ENCODE data around the gene BPI. TPM values are rescaled to one million over a fixed set of nuclear protein-coding genes. Genes with fewer than 3 reads are reported as not detected.

BPI gene
- total RNA-seq, 2 experiments from 2014 or later, result not detected

DNA sequence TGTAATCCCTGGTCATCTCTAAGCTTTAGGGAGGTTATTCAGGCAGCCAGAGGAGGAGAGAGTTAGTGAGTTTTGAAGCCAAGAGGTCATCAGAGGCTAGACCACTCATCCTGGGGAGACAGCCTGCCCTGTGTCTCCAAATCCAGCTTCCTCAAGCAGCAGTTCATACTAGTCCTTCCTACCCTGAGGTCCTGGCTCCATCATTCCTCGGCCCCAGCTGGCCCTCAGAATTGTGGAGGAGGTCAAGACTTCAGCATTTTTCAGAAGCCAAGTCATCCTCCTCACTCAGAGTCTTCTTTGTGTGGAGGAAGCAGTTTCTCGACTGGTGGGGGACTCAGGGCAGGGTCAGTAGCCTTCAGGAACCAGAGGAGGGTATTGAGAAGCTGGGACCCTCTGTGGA is 31.0 kb upstream of the BPI start:
- ChIA-PET CTCF (ENCODE audit: unreplicated experiment) (no interaction called here), POLR2A (no interaction called here)
- Histone ChIP-seq H3K4me3 (ENCODE audit: low read depth, low read length, poor library complexity, severe bottlenecking) (no peak overlapping the region), H3K9me2 (ENCODE audit: insufficient read depth, low read length) (no peaks in the 10 kb centered on the region), H3K9me3 (ENCODE audit: low read length) (no peaks in the 10 kb centered on the region), H3K27ac (ENCODE audit: low read depth, low read length, poor library complexity, severe bottlenecking) (no peak overlapping the region), H4K20me1 (ENCODE audit: insufficient read depth, low read length) (no peaks in the 10 kb centered on the region), H3K79me2 (ENCODE audit: insufficient read depth, low read depth, low read length) (no peaks in the 10 kb centered on the region), H3K4me1 (ENCODE audit: insufficient read depth, low read length, poor library complexity, severe bottlenecking) (no peaks in the 10 kb centered on the region), H2AFZ (ENCODE audit: low read length) (no peak overlapping the region), H3K36me3 (ENCODE audit: insufficient read depth, low read length) (no peaks in the 10 kb centered on the region), H3K4me2 (ENCODE audit: low read length) (no peak overlapping the region)
- no TSS peak for BruUV-seq (replicated peaks)
- TF ChIP-seq, protein P1, sequence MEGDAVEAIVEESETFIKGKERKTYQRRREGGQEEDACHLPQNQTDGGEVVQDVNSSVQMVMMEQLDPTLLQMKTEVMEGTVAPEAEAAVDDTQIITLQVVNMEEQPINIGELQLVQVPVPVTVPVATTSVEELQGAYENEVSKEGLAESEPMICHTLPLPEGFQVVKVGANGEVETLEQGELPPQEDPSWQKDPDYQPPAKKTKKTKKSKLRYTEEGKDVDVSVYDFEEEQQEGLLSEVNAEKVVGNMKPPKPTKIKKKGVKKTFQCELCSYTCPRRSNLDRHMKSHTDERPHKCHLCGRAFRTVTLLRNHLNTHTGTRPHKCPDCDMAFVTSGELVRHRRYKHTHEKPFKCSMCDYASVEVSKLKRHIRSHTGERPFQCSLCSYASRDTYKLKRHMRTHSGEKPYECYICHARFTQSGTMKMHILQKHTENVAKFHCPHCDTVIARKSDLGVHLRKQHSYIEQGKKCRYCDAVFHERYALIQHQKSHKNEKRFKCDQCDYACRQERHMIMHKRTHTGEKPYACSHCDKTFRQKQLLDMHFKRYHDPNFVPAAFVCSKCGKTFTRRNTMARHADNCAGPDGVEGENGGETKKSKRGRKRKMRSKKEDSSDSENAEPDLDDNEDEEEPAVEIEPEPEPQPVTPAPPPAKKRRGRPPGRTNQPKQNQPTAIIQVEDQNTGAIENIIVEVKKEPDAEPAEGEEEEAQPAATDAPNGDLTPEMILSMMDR (conservative IDR thresholded peaks at IDR 0.05; ENCODE audit: low read length), result no peak
- no peak for TF ChIP-seq EZH2phosphoT487 (IDR thresholded peaks at IDR 0.05; ENCODE audit: borderline replicate concordance, low read depth, low read length)
- intact Hi-C loops (cut with micrococcal nuclease; ENCODE audit: unreplicated experiment), result no loop called here
- DNase-seq (ENCODE audit: low spot score), result no peak

- H3K4me2 ChIP-seq (ENCODE audit: low read length), result no peak overlapping the region
- BruUV-seq (replicated peaks), result no TSS peak
- no peaks in the 10 kb centered on the region for H3K79me2 ChIP-seq (ENCODE audit: insufficient read depth, low read depth, low read length)
- no peaks in the 10 kb centered on the region for H3K9me2 ChIP-seq (ENCODE audit: insufficient read depth, low read length)
- POLR2A ChIA-PET, result interaction anchor here (0.6 kb wide), 1 partner anchor 77 kb away, joined by 5 read pairs; no protein-coding TSS in a partner anchor
- no peak overlapping the region for H2AFZ ChIP-seq (ENCODE audit: low read length)
- no peak for DNase-seq (ENCODE audit: low spot score)
- no peak overlapping the region for H3K4me3 ChIP-seq (ENCODE audit: low read depth, low read length, poor library complexity, severe bottlenecking)
- H4K20me1 ChIP-seq (ENCODE audit: insufficient read depth, low read length), result no peaks in the 10 kb centered on the region
- CTCF ChIA-PET (ENCODE audit: unreplicated experiment), result no interaction called here
- intact Hi-C loops (cut with micrococcal nuclease; ENCODE audit: unreplicated experiment), result no loop called here
- no peaks in the 10 kb centered on the region for H3K4me1 ChIP-seq (ENCODE audit: insufficient read depth, low read length, poor library complexity, severe bottlenecking)
- H3K36me3 ChIP-seq (ENCODE audit: insufficient read depth, low read length), result no peaks in the 10 kb centered on the region
- TF ChIP-seq, protein P1 (conservative IDR thresholded peaks at IDR 0.05; ENCODE audit: low read length), result no peak
- no peak for TF ChIP-seq EZH2phosphoT487 (IDR thresholded peaks at IDR 0.05; ENCODE audit: borderline replicate concordance, low read depth, low read length)
- H3K9me3 ChIP-seq (ENCODE audit: low read length), result no peaks in the 10 kb centered on the region
- no peak overlapping the region for H3K27ac ChIP-seq (ENCODE audit: low read depth, low read length, poor library complexity, severe bottlenecking)
These were observed 28.0 kb upstream of the BPI start for GRCh38 chr20:38275815-38276550.

- H3K9me2 ChIP-seq (ENCODE audit: insufficient read depth, low read length), result no peaks in the 10 kb centered on the region
- H3K79me2 ChIP-seq (ENCODE audit: insufficient read depth, low read depth, low read length), result no peaks in the 10 kb centered on the region
- TF ChIP-seq, protein P1 (conservative IDR thresholded peaks at IDR 0.05; ENCODE audit: low read length), result no peak
- TF ChIP-seq EZH2phosphoT487 (IDR thresholded peaks at IDR 0.05; ENCODE audit: borderline replicate concordance, low read depth, low read length), result no peak
- no TSS peak for BruUV-seq (replicated peaks)
- no peaks in the 10 kb centered on the region for H3K9me3 ChIP-seq (ENCODE audit: low read length)
- H2AFZ ChIP-seq (ENCODE audit: low read length), result no peak overlapping the region
- H3K27ac ChIP-seq (ENCODE audit: low read depth, low read length, poor library complexity, severe bottlenecking), result no peak overlapping the region
- ChIA-PET POLR2A (no interaction called here), CTCF (ENCODE audit: unreplicated experiment) (no interaction called here)
- no peaks in the 10 kb centered on the region for H3K36me3 ChIP-seq (ENCODE audit: insufficient read depth, low read length)
- no peaks in the 10 kb centered on the region for H4K20me1 ChIP-seq (ENCODE audit: insufficient read depth, low read length)
- intact Hi-C loops (cut with micrococcal nuclease; ENCODE audit: unreplicated experiment), result no loop called here
- DNase-seq (ENCODE audit: low spot score), result no peak
- no peak overlapping the region for H3K4me3 ChIP-seq (ENCODE audit: low read depth, low read length, poor library complexity, severe bottlenecking)
- H3K4me1 ChIP-seq (ENCODE audit: insufficient read depth, low read length, poor library complexity, severe bottlenecking), result no peaks in the 10 kb centered on the region
- H3K4me2 ChIP-seq (ENCODE audit: low read length), result no peak overlapping the region
These were observed 26.7 kb upstream of the BPI start for GRCh38 chr20:38277285-38277684.

Measured in OCI-LY7 (cell line).